ENCODE measurements around the gene POC1B.

Gene POC1B

GRCh38 chr12:89525824-89526770 is at the start of gene POC1B:
POC1B (minus strand) TSS chr12:89526047; CDS start chr12:89525895, 152 bp downstream.
- DNase-seq (ENCODE audit: low read depth in 3 of 3): peak; percentile 32 to 65 (median 59)

- no peak for DNase-seq (ENCODE audit: low read depth in 3 of 3)
These were observed 49.5 kb upstream of the POC1B start for GRCh38 chr12:89575374-89575773.

- DNase-seq (ENCODE audit: low read depth in 3 of 3): no peak
These were observed 48.9 kb upstream of the POC1B start for GRCh38 chr12:89574736-89575208.

DNA sequence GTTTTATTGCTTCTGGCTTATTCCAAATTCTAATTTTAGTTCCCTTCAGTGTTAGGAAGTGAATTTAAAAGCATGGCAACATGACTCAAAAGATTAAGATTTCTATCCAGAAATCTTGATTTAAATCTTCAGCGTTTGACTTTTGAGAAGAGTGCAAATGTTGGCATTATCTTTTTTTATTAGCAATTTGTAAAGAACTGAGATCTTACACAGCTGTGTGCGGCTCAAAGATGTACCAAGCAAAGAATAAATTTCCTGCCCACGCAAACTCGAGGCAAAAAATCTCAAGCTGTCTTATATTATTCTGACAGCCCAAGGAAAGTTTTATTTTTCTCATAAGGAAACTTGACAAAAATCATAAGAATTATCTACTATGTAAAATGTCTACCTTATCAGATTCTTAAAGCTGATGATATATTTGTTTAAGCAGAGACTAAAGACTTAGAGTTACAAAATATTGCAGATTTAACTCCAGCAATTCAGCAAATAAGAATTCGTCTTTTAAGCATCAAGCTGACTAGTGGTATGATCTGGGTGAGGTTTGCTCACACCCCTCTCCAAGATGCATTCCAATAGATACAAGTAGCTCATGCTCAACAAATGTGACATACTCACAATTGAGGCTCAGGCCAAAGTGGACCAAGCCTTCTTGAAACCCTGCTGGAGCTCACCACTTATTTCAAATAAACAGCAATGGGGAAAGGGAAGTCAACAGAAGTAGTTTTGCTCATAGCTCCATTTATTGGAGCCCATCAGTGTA is 47.4 kb upstream of the POC1B start:
- no peak for DNase-seq (ENCODE audit: low read depth in 3 of 3)

GRCh38 chr12:89571491-89572195 is 45.8 kb upstream of the POC1B start:
- no peak for DNase-seq (ENCODE audit: low read depth in 3 of 3)

DNA sequence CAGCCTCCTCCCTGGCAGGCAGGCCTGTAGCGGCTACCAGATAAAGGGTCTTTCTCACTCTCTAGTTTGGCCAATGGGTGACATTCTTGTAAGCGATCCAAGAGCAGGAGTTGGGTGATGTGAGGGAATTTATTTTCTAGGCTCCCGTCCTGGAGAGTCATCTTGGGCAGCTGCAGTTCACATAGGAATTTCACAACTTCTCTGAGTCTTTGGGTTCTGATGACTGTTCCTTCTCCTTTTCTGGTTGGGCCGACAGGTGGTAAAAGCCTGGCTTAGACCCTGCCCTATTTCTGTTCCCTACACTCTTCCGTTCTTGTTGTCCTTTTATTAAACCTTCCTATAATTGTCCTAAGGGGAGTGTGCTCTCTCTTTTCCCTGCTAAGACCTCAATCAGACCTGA is 42.6 kb upstream of the POC1B start:
- DNase-seq (ENCODE audit: low read depth in 3 of 3): no peak

DNA sequence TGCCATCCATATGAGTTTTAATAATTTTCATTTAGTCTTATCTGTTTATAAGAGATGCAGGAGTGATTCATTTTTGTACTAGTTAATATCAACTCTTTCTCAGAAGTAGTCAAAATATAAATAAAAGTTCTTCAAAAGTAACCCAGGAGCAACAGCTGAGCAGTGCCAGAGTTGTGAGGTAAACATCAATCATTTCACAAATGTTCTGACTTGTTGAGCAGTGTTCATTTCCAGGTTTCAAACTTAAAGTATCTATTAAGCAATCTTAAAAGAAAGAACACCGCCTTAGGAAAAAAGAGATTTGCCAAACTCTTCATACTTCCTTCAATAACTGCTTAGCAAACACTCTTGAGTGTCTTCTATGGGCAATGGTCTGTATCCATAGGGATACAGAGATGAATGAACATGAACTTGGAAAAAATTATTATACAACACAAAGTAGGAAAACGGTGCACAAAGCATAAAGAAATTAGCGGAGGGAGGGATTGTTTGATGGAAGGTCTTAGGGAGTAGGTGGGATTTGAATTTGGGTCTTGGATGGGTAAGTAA is 41.9 kb upstream of the POC1B start:
- DNase-seq (ENCODE audit: low read depth in 3 of 3): no peak

- DNase-seq (ENCODE audit: low read depth in 3 of 3): no peak
These were observed 40.8 kb upstream of the POC1B start for GRCh38 chr12:89566615-89567014.

DNA sequence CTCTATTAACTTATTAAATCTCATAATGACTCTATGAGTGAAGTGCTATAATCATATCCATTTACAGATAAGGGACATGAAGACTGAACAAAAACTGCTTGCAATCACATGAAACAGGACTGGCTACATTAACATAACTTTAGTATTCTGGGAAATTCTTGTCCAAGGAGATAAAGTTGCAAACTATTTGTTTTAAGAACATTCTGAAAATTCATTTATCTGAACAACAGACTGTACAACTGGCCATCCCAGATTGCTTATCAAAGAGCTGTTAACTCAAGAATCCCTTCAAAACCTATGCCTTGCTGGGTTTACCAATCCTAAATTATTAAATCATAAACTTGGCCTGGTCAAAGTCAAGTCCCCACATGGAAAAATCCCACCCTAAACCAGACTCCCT is 39.2 kb upstream of the POC1B start:
- DNase-seq (ENCODE audit: low read depth in 3 of 3): no peak

- no peak for DNase-seq (ENCODE audit: low read depth in 3 of 3)
These were observed 33.9 kb upstream of the POC1B start for GRCh38 chr12:89559753-89560152.

- no peak for DNase-seq (ENCODE audit: low read depth in 3 of 3)
These were observed 31.1 kb upstream of the POC1B start for GRCh38 chr12:89556976-89557375.

GRCh38 chr12:89552376-89552775 is 26.5 kb upstream of the POC1B start:
- no peak for DNase-seq (ENCODE audit: low read depth in 3 of 3)

GRCh38 chr12:89551747-89552146 is 25.9 kb upstream of the POC1B start:
- no peak for DNase-seq (ENCODE audit: low read depth in 3 of 3)

GRCh38 chr12:89547101-89547500 is 21.3 kb upstream of the POC1B start:
- DNase-seq (ENCODE audit: low read depth in 3 of 3): no peak

- DNase-seq (ENCODE audit: low read depth in 3 of 3): no peak
These were observed 20.3 kb upstream of the POC1B start for GRCh38 chr12:89546151-89546550.

DNA sequence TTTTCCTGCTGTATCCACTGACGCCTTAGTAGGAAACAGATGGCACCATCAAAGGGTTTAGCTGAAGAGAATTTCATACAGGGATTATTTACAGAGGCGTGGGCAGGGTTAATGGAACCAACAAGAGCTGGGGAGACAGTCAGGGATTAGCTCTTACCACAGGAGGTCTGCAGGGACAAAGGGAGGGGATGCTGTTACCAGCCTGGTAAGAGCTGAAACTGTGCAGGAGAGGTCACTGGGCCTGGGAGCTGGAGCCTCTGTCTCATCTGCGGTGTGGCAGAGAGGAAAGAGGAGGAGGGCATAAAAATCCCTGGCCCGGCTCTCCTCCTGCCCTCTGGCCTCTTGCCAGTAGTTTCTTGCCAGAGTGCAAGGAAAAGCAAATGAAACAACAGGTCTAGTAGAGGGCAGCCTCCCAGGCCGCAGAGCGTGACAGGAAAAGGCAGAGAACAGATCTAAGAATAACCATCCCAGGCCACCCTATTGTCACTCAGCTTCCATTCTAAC is 18.9 kb upstream of the POC1B start:
- no peak for DNase-seq (ENCODE audit: low read depth in 3 of 3)

DNA sequence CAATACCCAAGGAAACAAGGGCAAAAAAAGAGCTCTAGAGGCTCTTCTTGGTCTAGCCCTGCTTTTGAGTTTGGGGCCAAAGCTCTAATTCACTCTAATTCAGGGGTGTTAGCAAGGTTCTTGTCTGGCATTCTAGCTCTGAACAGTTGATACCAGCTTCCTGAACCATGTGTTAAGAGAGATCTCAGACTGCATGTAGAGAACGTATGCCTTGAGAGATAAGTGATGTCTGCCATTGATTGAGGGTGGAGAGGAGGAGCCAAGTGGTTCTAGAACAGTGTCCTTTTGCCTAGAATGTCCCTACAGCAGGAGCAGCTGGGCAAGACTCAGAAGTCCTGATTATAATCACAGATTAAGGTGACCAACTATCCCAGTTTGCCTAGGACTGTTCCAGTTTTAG is 18.2 kb upstream of the POC1B start:
- no peak for DNase-seq (ENCODE audit: low read depth in 3 of 3)

- DNase-seq (ENCODE audit: low read depth in 3 of 3): peak in 2 of 3 experiments; percentile 27 to 35
These were observed 17.2 kb upstream of the POC1B start for GRCh38 chr12:89542912-89543592.

DNA sequence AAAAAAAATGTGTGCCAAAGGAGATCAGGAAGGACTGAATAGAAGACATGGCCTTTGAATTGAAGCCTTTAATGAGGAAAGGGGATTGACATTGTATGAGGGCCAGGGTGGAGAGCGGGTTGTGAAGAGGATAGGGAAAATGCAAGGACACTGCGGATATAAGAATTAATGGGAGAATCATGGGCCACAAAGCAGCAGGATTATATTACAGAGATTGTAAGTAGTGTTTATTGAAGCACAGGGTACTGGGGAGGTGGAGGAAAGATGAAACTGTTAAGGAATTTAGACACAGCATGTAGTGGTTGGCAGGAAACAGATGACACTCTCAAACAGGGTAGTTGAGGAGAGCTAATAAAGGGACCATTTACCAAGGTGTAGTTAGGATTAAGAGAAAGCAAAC is 16.4 kb upstream of the POC1B start:
- no peak for DNase-seq (ENCODE audit: low read depth in 3 of 3)

DNA sequence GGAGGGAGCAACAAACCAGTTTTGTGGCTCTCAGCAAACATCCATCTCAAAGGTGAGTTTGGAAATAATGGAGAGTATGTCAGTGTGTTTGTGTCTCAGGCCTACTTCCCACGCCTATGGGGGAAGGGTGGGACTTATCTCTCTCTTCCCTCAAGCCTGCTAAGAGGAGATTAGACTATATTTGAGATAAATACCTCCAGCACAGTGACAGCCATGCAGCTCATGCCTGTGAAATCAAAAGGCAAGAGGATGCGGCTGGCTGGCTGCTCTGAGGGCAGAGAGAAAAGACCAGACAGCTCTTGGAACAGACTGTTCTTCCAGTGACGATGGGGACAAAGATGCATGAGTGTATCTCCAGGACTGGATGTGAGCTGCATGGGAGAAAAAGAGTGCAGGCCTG is 14.7 kb upstream of the POC1B start:
- DNase-seq (ENCODE audit: low read depth in 3 of 3): no peak

Measured in stimulated activated CD4-positive, alpha-beta T cell treated with anti-CD3 and anti-CD28 coated beads, TNF-alpha, amount 100 ng/mL, for 4 hours (primary cell).